IMR-90 (cell line): ENCODE data around the gene CNIH1. TPM values are rescaled to one million over a fixed set of nuclear protein-coding genes. Genes with fewer than 3 reads are reported as not detected.

Experiments used
- ATAC-seq: fragments of 200-7000 bp; cut with Tn5 transposase; 2 replicates; pipeline ENCODE4 v1.9.1; 2020; ENCODE audit warnings: low read depth, mild to moderate bottlenecking, moderate library complexity
- BruUV-seq: library from RNA; stranded (reverse); fragments of 400-500 nt; replicated peaks from 2 replicates; lab custom pipeline; 2021; lab: Mats Ljungman, UMichigan
- CTCF ChIA-PET: fragments of 300-600 bp; formaldehyde crosslinking; extraction: SDS; loops from one replicate; lab custom pipeline; 2021; ENCODE audit warnings: antibody characterized with exemption; lab: Yijun Ruan, JAX
- POLR2A ChIA-PET: fragments of 300-600 bp; sonication (Branson Sonifier 250); formaldehyde crosslinking; loops from one replicate; lab custom pipeline; 2022; ENCODE audit warnings: antibody characterized with exemption; ENCODE audit not compliant: unreplicated experiment; lab: Charles Lee
- DNase-seq: peaks from one replicate; pipeline ENCODE4 v3.0.0; 2013
- H2AFZ ChIP-seq: replicated peaks from 2 replicates; pipeline ENCODE3; 2013; ENCODE audit warnings: low read length, mild to moderate bottlenecking; ENCODE audit not compliant: poor library complexity
- H2AK5ac ChIP-seq: 2 replicates; pipeline ENCODE4 v1.6.1; 2013; ENCODE audit warnings: low read depth, low read length, inconsistent platforms
- H2AK9ac ChIP-seq: replicated peaks from 2 replicates; pipeline ENCODE3; 2013; ENCODE audit warnings: mild to moderate bottlenecking, low read depth, low read length, moderate library complexity; ENCODE audit not compliant: poor library complexity
- H2BK120ac ChIP-seq: 2 replicates; pipeline ENCODE4 v1.6.1; 2013; ENCODE audit warnings: low read depth, low read length, inconsistent platforms
- H2BK15ac ChIP-seq: 3 replicates; pipeline ENCODE4 v1.6.1; 2013; ENCODE audit warnings: low read depth, low read length, inconsistent platforms
- H2BK20ac ChIP-seq: 2 replicates; pipeline ENCODE4 v1.6.1; 2013; ENCODE audit warnings: low read depth, mild to moderate bottlenecking, inconsistent platforms, low read length, moderate library complexity
- H2BK5ac ChIP-seq: 2 replicates; pipeline ENCODE4 v1.6.1; 2013; ENCODE audit warnings: mild to moderate bottlenecking, low read depth, low read length, inconsistent platforms; ENCODE audit not compliant: poor library complexity, severe bottlenecking
- H3K14ac ChIP-seq: replicated peaks from 2 replicates; pipeline ENCODE4 v1.6.1; 2013; ENCODE audit warnings: low read depth, low read length, inconsistent platforms
- H3K18ac ChIP-seq: 2 replicates; pipeline ENCODE4 v1.6.1; 2013; ENCODE audit warnings: low read depth, low read length, control low read depth
- H3K23ac ChIP-seq: 2 replicates; pipeline ENCODE4 v1.6.1; 2013; ENCODE audit warnings: low read depth, low read length, inconsistent platforms
- H3K27ac ChIP-seq: 2 replicates; pipeline ENCODE4 v1.5.1; 2013; ENCODE audit warnings: mild to moderate bottlenecking, control low read depth, low read length; ENCODE audit not compliant: insufficient read depth
- H3K27me3 ChIP-seq: 2 replicates; pipeline ENCODE4 v1.6.1; 2013; ENCODE audit warnings: low read length; ENCODE audit not compliant: control insufficient read depth, insufficient read depth
- H3K36me3 ChIP-seq: 2 replicates; pipeline ENCODE4 v1.6.1; 2013; ENCODE audit warnings: low read length, mixed read lengths; ENCODE audit not compliant: control insufficient read depth, insufficient read depth
- H3K4ac ChIP-seq: 2 replicates; pipeline ENCODE4 v1.6.1; 2013; ENCODE audit warnings: low read depth, low read length, inconsistent platforms
- H3K4me1 ChIP-seq: 2 replicates; pipeline ENCODE4 v1.6.1; 2013; ENCODE audit warnings: low read length, mixed read lengths; ENCODE audit not compliant: control insufficient read depth, insufficient read depth
- H3K4me2 ChIP-seq: 2 replicates; pipeline ENCODE4 v1.6.1; 2013; ENCODE audit warnings: low read depth, mild to moderate bottlenecking, control low read depth, low read length, moderate library complexity
- H3K4me3 ChIP-seq: 2 replicates; pipeline ENCODE4 v1.5.1; 2013; ENCODE audit warnings: low read depth, mild to moderate bottlenecking, control low read depth, low read length, moderate library complexity; ENCODE audit not compliant: insufficient read depth
- H3K56ac ChIP-seq: 2 replicates; pipeline ENCODE4 v1.6.1; 2013; ENCODE audit warnings: low read length, inconsistent platforms; ENCODE audit not compliant: insufficient read depth; ENCODE audit errors: extremely low read depth
- H3K79me1 ChIP-seq, 2 experiments: 2 replicates each; pipeline ENCODE4 v1.6.1; 2013; ENCODE audit warnings: low read length in 2 of 2, inconsistent platforms in 1 of 2, low read depth in 1 of 2
- H3K9ac ChIP-seq: 2 replicates; pipeline ENCODE4 v1.6.1; 2013; ENCODE audit warnings: low read depth, low read length, control low read depth
- H3K9me1 ChIP-seq: 2 replicates; pipeline ENCODE4 v1.6.1; 2013; ENCODE audit warnings: low read length, inconsistent platforms; ENCODE audit not compliant: insufficient read depth
- H3K9me3 ChIP-seq: 2 replicates; pipeline ENCODE4 v1.6.1; 2013; ENCODE audit warnings: low read length; ENCODE audit not compliant: control insufficient read depth, insufficient read depth
- H4K20me1 ChIP-seq: 2 replicates; pipeline ENCODE4 v1.6.1; 2013; ENCODE audit warnings: low read length, inconsistent platforms; ENCODE audit not compliant: insufficient read depth
- H4K5ac ChIP-seq: 2 replicates; pipeline ENCODE4 v1.6.1; 2013; ENCODE audit warnings: mild to moderate bottlenecking, low read depth, low read length, control low read depth
- H4K8ac ChIP-seq, 2 experiments: 2 replicates each; pipeline ENCODE4 v1.6.1; 2013; ENCODE audit warnings: low read depth in 2 of 2, low read length in 2 of 2, control low read depth in 1 of 2, inconsistent platforms in 1 of 2
- H4K91ac ChIP-seq: 2 replicates; pipeline ENCODE4 v1.6.1; 2013; ENCODE audit warnings: low read depth, low read length, inconsistent platforms; ENCODE audit not compliant: insufficient read depth
- BHLHE40 ChIP-seq: fragments of 150-350 bp; IDR thresholded peaks from 2 replicates; pipeline ENCODE4 v1.6.1; 2016; ENCODE audit warnings: mild to moderate bottlenecking, low read depth, low read length
- CEBPB ChIP-seq: IDR thresholded peaks from 2 replicates; pipeline ENCODE4 v1.6.1; 2012; ENCODE audit warnings: low read depth, low read length, improper control_type of control experiment
- CHD1 ChIP-seq: IDR thresholded peaks from 2 replicates; pipeline ENCODE4 v1.6.1; 2012; ENCODE audit warnings: low read depth, low read length, improper control_type of control experiment
- ELK1 ChIP-seq: fragments of 150-350 bp; IDR thresholded peaks from 2 replicates; pipeline ENCODE4 v1.6.1; 2016; ENCODE audit warnings: low read depth, mild to moderate bottlenecking, low read length, moderate library complexity, borderline replicate concordance
- FOS ChIP-seq: fragments of 150-350 bp; IDR thresholded peaks from 2 replicates; pipeline ENCODE4 v1.6.1; 2016; ENCODE audit warnings: low read depth, low read length
- MAFK ChIP-seq: IDR thresholded peaks from 2 replicates; pipeline ENCODE4 v1.6.1; 2012; ENCODE audit warnings: low read depth, low read length, improper control_type of control experiment
- MAZ ChIP-seq: IDR thresholded peaks from 2 replicates; pipeline ENCODE4 v1.6.1; 2012; ENCODE audit warnings: low read depth, mild to moderate bottlenecking, low read length, improper control_type of control experiment, moderate library complexity, borderline replicate concordance
- MXI1 ChIP-seq: IDR thresholded peaks from 2 replicates; pipeline ENCODE4 v1.6.1; 2012; ENCODE audit warnings: low read depth, mild to moderate bottlenecking, low read length, moderate library complexity, borderline replicate concordance
- NFE2L2 ChIP-seq: fragments of 150-350 bp; IDR thresholded peaks from 2 replicates; pipeline ENCODE4 v1.6.1; 2016; ENCODE audit warnings: low read depth, mild to moderate bottlenecking, low read length
- POLR2A ChIP-seq: IDR thresholded peaks from 2 replicates; pipeline ENCODE4 v1.6.1; 2012; ENCODE audit warnings: mild to moderate bottlenecking, low read depth, low read length
- RAD21 ChIP-seq: IDR thresholded peaks from 2 replicates; pipeline ENCODE4 v1.6.1; 2012; ENCODE audit warnings: low read length, improper control_type of control experiment
- RCOR1 ChIP-seq: IDR thresholded peaks from 2 replicates; pipeline ENCODE4 v1.6.1; 2012; ENCODE audit warnings: mild to moderate bottlenecking, low read length, improper control_type of control experiment; ENCODE audit not compliant: insufficient replicate concordance
- RFX5 ChIP-seq: IDR thresholded peaks from 2 replicates; pipeline ENCODE4 v1.8.0; 2012; ENCODE audit warnings: low read depth, mild to moderate bottlenecking, low read length, moderate library complexity
- SMC3 ChIP-seq: fragments of 150-350 bp; IDR thresholded peaks from 2 replicates; pipeline ENCODE4 v1.6.1; 2016; ENCODE audit warnings: low read depth, mild to moderate bottlenecking, antibody characterized with exemption, low read length, moderate library complexity
- WGBS, 2 experiments: methylation state at CpG; one replicate each; pipeline versions ENCODE4 v1.1.5 to v1.1.7; 2013; ENCODE audit warnings: missing lambda C conversion rate in 2 of 2; ENCODE audit not compliant: insufficient read length in 1 of 2; ENCODE audit errors: extremely low coverage in 2 of 2; 5-methylcytosine and 5-hydroxymethylcytosine counted together
- dilution Hi-C: fragments of 300-500 bp; cut with HindIII; formaldehyde crosslinking; loops from one replicate; pipeline ENCODE4 v1.14.3; 2018; ENCODE audit warnings: low sequenced_read_pairs; ENCODE audit not compliant: unreplicated experiment
- in situ Hi-C: fragments of 300-500 bp; cut with MboI; formaldehyde crosslinking; loops from 3 replicates; pipeline ENCODE4 v1.14.3; 2019; ENCODE audit warnings: low sequenced_read_pairs, inconsistent platforms, mixed read lengths
- intact Hi-C: fragments of 100-400 bp; cut with micrococcal nuclease; formaldehyde crosslinking; loops from 2 replicates; pipeline ENCODE4 v1.10.0; 2022
- polyA plus RNA-seq, 3 experiments: library from polyadenylated mRNA; depleted of rRNA; stranded (reverse); fragments of >200 nt; gene quantifications; 2 replicates each; pipeline ENCODE4 v1.2.3, GENCODE V29; 2012; ENCODE audit warnings: low replicate concordance in 1 of 3
- total RNA-seq: library from RNA; depleted of rRNA; stranded (reverse); fragments of >200 nt; gene quantifications from 2 replicates; pipeline ENCODE4 v1.2.3, GENCODE V29; 2012
- TF ChIP-seq, protein P1 (sequence below): fragments of 150-350 bp; IDR thresholded peaks from 2 replicates; pipeline ENCODE4 v1.6.1; 2017; ENCODE audit warnings: mild to moderate bottlenecking, antibody characterized with exemption, low read length, low read depth
- TF ChIP-seq, protein P2 (sequence below): conservative IDR thresholded peaks from 2 replicates; pipeline ENCODE4 v1.5.1; 2012; ENCODE audit warnings: mild to moderate bottlenecking, low read depth, low read length, improper control_type of control experiment

The CNIH1 gene
- total and polyA plus RNA-seq, 2 of the 4 experiments (the other 2 are of a cell fraction): 244 to 284 TPM

- no peak overlapping the region for H2BK15ac ChIP-seq
- no peak overlapping the region for H3K18ac ChIP-seq
- dilution Hi-C loops (no loop called here), intact Hi-C loops (no loop called here), in situ Hi-C loops (no loop called here)
- no peak overlapping the region for H3K56ac ChIP-seq
- no peak overlapping the region for H3K14ac ChIP-seq
- no peak overlapping the region for H4K91ac ChIP-seq
- DNase-seq (no peak), ATAC-seq (no peak)
- no peaks in the 10 kb centered on the region for H3K9me1 ChIP-seq
- H3K23ac ChIP-seq: no peak overlapping the region
- ChIA-PET POLR2A (no interaction called here), CTCF (no interaction called here)
- TF ChIP-seq RFX5: no peak
- no peak for TF ChIP-seq CHD1
- no peak for TF ChIP-seq MXI1
- TF ChIP-seq MAFK: no peak
- TF ChIP-seq, protein P1, sequence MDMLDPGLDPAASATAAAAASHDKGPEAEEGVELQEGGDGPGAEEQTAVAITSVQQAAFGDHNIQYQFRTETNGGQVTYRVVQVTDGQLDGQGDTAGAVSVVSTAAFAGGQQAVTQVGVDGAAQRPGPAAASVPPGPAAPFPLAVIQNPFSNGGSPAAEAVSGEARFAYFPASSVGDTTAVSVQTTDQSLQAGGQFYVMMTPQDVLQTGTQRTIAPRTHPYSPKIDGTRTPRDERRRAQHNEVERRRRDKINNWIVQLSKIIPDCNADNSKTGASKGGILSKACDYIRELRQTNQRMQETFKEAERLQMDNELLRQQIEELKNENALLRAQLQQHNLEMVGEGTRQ: no peak
- no peak for TF ChIP-seq BHLHE40
- TF ChIP-seq, protein P2, sequence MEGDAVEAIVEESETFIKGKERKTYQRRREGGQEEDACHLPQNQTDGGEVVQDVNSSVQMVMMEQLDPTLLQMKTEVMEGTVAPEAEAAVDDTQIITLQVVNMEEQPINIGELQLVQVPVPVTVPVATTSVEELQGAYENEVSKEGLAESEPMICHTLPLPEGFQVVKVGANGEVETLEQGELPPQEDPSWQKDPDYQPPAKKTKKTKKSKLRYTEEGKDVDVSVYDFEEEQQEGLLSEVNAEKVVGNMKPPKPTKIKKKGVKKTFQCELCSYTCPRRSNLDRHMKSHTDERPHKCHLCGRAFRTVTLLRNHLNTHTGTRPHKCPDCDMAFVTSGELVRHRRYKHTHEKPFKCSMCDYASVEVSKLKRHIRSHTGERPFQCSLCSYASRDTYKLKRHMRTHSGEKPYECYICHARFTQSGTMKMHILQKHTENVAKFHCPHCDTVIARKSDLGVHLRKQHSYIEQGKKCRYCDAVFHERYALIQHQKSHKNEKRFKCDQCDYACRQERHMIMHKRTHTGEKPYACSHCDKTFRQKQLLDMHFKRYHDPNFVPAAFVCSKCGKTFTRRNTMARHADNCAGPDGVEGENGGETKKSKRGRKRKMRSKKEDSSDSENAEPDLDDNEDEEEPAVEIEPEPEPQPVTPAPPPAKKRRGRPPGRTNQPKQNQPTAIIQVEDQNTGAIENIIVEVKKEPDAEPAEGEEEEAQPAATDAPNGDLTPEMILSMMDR: no peak
- TF ChIP-seq NFE2L2: no peak
- TF ChIP-seq CEBPB: no peak
- no peak for TF ChIP-seq FOS
- no peak for TF ChIP-seq RCOR1
- no peak for TF ChIP-seq ELK1
- TF ChIP-seq MAZ: no peak
- no peak for TF ChIP-seq RAD21
- no peak for TF ChIP-seq SMC3
- TF ChIP-seq POLR2A: no peak
- no peaks in the 10 kb centered on the region for H3K79me1 ChIP-seq
- H4K20me1 ChIP-seq: no peaks in the 10 kb centered on the region
- no peak overlapping the region for H4K5ac ChIP-seq
- no peak overlapping the region for H3K4ac ChIP-seq
- H3K27me3 ChIP-seq: no peaks in the 10 kb centered on the region
- H2BK5ac ChIP-seq: no peak overlapping the region
- no TSS peak for BruUV-seq
- no peak overlapping the region for H3K27ac ChIP-seq
- no CpG with 5 or more reads among the region's 1 CpG for WGBS, 2 experiments
- H4K8ac ChIP-seq: no peak overlapping the region
- no peak overlapping the region for H2BK20ac ChIP-seq
- no peak overlapping the region for H2AK5ac ChIP-seq
- no peaks in the 10 kb centered on the region for H3K36me3 ChIP-seq
- H3K4me2 ChIP-seq: no peak overlapping the region
- no peak overlapping the region for H2AK9ac ChIP-seq
- no peak overlapping the region for H2BK120ac ChIP-seq
- no peak overlapping the region for H3K4me3 ChIP-seq
- H3K4me1 ChIP-seq: no peaks in the 10 kb centered on the region
- no peak overlapping the region for H2AFZ ChIP-seq
- H3K9ac ChIP-seq: no peak overlapping the region
- H3K9me3 ChIP-seq: peaks cover 8% of the 10 kb centered on the region; the same call in 1 of the 2 replicates
Observed at GRCh38 chr14:54455363-54455762, 14.2 kb upstream of the CNIH1 start.
